ENCODE data around the gene KRT15.

- TF ChIP-seq CTCF (IDR thresholded peaks at IDR 0.05) (no peak), EP300 (IDR thresholded peaks at IDR 0.05) (no peak)
Observed at GRCh38 chr17:41520821-41521521, 2.3 kb upstream of the KRT15 start.

Measured in tibial nerve (tissue), 4 donors.